Measurements from ENCODE around the gene TMCO4.
A peak's percentile ranks its signal among the peaks of the same experiment; 100 is the strongest.

Gene TMCO4

DNA sequence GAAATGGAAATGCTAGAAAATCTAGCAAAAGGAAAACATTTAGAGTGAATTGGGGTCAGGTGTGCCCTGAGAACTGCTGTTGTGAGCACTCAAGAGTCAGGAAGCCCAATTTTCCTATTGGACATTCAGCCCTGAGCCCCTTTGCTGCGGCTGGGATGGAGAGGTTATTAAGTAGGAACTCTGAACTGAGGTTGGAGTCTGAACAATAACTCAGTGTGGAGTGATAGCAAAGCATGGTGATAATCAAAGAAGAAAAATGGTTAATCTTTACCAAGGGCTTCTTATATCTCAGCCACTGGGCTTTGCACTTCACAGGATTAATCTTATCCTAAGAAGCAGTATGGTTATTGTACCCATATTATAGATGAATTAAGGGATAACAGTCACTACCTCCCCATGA lies 52.0 kb downstream of the TMCO4 start:
- DNase-seq (ENCODE audit: low spot score) = no peak

GRCh38 chr1:19744886-19745285 lies 54.8 kb downstream of the TMCO4 start:
- DNase-seq (ENCODE audit: low spot score) = no peak

GRCh38 chr1:19744335-19744743 lies 55.4 kb downstream of the TMCO4 start:
- DNase-seq (ENCODE audit: low spot score) = no peak

DNA sequence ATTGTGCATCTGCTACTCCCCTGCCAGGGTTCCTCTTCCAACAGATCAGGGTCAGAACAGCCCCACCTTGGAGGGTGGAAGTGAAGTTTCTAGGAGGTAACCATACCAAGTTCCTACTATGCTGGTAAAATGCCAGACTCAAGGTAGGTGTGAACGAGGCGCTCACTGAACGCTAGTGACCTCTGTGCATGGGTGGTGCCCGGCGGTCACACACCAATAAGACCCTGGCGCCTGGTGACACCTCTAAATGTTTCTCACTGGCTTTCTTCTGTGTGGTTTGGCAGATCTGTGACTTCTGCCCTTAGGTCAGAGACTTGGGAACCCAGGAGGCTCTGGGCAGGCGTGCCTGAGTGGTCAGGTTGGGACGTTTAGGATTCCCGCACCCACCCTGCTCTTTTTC lies 55.9 kb downstream of the TMCO4 start:
- DNase-seq (ENCODE audit: low spot score) = no peak

DNA sequence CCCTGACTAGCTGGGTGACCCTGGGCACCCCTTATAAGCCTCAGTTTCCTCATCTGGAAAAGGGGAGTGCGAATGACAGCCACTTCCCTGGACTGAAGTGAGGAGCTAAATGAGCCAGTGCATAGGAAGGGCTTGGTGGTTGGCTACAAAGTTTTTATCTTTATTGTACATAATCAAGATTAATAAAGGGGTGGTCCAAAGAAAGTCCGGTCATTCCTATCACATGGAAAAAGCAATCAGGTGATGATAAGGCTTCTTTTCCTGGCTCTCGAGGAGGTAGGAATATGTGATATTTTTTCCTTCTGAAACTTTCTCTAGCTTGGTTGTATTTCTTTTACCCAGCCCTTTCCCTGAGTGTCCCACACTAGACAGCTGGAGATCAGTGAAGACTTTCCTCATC lies 56.5 kb downstream of the TMCO4 start:
- DNase-seq (ENCODE audit: low spot score) = no peak

DNA sequence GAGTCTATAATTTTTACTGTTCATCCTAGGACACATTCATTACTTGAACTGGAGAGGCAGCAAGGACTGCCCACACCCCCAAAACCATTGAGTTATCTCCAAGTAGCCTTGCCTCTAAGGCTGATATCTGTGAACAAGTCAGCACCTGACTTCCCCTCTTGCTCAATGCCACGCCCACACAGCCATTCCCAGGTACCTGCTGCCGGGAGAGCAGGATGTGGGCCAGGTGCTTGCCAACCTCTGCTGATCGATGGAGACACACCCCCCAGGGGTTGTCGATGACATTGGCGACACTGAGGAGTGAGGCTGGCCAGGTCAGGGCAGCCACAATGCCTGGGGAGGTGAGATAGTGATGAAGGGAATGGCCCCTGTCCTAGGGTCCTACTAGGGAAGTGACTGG lies 60.1 kb downstream of the TMCO4 start:
- no peak for DNase-seq (ENCODE audit: low spot score)

- no peak for DNase-seq (ENCODE audit: low spot score)
These were observed 61.0 kb downstream of the TMCO4 start for GRCh38 chr1:19738669-19739068.

DNA sequence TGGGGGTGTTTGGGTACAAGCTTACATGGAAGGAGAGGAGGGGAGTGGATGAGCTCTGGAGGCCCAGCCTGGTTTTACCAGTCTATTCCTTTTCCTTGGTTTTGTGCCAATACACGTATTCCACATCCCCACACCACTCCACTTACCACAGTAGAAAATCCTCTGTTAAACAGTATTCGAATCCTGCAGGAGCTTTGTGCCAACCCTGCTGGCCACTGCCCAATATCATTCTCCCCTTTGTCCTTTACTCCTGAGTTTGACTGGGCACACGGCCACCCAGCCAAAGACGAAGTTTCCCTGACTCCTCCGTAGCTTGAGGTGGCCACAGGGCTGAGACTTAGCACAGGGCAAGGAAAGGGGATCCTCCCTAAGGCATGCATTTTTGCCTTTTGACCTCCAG lies 61.6 kb downstream of the TMCO4 start:
- no peak for DNase-seq (ENCODE audit: low spot score)

- no peak for DNase-seq (ENCODE audit: low spot score)
These were observed 62.5 kb downstream of the TMCO4 start for GRCh38 chr1:19737104-19737825.

DNA sequence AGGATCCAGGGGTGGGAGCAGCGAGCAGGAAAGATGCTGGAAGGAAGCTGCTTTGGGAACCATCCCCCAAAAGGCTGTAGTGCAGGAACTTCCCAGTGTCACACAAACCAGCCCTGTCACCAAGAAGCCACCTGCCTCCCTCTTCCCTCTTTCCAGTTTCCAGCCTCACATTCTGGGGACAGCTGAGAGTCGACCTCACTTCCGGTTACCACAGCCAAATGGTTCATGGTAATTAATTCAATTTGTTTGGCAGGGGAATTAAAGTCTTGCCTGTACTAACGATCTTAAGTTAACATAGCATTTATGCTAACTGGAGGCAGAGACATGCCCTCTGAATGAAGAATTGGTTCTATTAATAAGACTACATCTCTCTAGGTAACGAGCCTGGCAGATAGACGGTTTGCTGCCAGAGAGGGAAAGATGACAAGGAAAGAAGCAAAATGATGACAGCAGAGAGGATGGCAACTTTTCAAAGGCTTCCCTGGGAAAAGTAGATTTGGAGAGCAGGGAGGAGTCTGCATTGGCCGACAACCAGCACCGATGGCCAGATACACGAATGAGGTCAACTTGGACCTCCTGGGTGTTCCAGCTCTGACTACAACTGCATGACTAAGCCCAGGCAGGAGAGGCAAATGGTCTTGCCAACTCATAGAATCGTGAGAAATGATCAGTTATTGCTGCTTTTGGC lies 64.1 kb downstream of the TMCO4 start:
- DNase-seq (ENCODE audit: low spot score) = no peak

DNA sequence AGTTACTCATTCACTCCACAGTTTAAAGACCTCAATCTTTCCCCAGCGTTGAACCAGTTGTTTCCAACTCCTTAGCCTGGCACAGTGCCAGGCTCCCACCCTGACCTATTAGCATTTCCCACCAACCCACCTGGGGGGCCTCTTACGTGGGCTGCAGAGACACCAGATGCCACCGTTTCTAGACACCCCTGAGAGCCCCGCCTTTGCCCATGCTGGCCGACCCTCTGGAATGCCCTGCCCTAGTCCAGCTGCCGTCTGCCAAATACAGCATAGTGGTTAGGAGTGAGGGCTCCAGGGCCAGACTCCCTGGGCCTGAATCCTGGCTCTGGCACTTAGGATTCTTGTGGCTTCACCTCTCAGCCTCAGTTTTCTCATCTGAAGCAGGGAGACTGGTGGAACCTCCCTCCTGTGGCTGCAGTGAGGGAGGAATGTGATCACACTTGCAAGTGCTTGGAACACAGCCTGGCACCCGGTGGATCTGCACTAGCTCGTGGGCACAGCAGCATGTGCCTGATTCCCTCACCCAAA lies 65.2 kb downstream of the TMCO4 start:
- DNase-seq (ENCODE audit: low spot score) = no peak

DNA sequence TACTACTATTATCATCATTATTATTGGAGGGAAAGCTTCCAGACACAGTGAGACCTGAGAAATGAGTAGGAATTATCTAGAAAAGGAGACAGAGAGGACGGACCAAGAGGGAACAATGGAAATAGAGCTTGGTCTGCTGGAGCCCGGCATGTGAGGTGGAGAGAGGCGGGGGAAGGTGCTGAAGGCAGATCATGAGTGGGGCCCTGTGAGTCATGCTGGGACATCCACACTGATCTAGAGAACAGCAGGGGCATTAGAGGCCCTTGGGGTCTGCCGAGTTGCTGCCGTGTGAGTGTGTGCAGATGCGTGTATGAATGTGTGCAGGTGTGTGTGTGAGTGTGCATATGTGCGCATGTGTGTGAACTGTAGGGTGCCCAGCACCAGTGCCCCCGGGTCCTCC lies 65.7 kb downstream of the TMCO4 start:
- no peak for DNase-seq (ENCODE audit: low spot score)

GRCh38 chr1:19733615-19734014 lies 66.1 kb downstream of the TMCO4 start:
- DNase-seq (ENCODE audit: low spot score) = no peak

DNA sequence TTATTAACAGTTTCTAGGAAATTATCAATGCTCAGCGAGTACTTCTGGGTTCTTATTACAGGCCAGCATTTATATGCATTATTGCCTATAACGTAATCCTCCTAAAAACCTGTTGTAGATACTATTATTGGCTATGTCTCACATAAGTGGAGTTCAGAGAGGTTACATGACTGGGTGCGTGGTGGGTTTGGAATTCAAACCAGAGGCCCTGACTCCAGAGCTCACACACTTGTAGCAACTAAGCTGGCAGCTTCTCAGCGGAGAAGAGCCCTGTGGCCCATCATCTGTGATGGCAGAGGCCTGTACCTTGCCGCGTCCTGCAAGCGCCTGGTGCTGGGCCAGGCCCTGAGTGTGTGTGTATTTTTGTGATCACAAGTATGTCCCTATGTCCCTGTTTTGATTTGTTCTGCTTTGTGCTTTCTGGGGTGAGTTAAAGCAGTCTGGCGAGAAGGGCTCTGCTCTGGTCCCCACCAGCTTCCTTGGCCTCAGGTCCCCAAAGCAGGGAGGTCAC lies 68.3 kb downstream of the TMCO4 start:
- no peak for DNase-seq (ENCODE audit: low spot score)

DNA sequence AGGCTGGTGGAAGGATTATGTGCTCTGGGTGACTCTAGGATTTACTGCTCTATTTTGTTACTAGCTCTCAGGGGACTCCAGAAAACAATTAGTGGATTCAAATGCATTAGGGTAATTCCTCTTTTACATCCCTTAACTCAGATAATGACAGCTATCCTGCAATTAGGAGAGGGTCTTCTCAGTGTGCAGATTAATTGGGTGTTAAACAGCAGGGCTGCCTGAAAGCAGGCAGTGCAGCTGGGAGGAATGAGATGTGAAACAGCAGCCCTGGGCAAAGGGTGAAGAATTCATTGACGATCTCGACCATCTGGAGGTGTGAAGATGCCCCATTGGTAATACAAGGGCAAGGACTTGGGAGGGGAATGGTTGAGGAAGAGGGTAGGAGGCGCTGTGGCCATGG lies 68.9 kb downstream of the TMCO4 start:
- DNase-seq (ENCODE audit: low spot score) = no peak

DNA sequence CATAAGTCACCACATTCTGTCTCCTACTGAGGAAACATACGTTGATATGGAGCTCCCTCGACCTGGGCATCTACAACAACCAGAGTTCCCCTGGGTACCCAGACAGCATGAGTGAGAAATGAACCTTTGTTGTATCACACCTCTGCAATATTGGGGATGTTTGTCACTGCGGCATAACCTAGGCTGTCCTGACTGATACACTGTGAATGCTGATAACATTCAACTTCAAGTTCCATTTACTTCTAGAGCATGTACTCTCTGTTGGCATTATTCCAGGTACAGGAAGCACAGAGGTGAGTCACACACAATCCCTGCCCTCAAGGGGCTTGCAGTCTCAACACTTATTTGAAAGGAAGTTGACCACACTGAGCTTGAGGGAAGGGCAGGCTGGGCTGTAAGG lies 69.5 kb downstream of the TMCO4 start:
- no peak for DNase-seq (ENCODE audit: low spot score)

GRCh38 chr1:19728413-19729145 lies 71.1 kb downstream of the TMCO4 start:
- DNase-seq (ENCODE audit: low spot score) = peak; percentile 13

GRCh38 chr1:19725606-19726005 lies 74.1 kb downstream of the TMCO4 start:
- no peak for DNase-seq (ENCODE audit: low spot score)

- DNase-seq (ENCODE audit: low spot score) = no peak
These were observed 75.8 kb downstream of the TMCO4 start for GRCh38 chr1:19723874-19724273.

GRCh38 chr1:19720973-19721372 lies 78.7 kb downstream of the TMCO4 start:
- DNase-seq (ENCODE audit: low spot score) = no peak

DNA sequence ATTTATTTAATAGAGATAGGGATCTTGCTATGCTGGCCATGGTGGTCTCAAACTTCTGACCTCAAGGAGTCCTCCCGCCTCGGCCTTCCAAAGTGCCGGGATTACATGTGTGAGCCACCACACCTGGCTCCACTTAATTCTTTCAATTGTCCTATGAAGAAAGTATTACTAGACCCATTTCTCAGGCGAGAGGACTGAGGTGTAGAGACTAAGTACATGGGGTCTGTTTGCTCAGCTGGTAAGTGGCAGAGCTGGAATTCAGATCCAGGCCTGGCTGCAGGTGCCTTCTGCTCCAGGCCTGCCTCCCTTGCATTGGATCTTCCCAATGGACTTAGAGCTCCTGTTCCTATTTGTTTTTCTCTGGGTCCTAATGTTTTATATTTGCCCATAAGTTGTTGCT lies 79.5 kb downstream of the TMCO4 start:
- DNase-seq (ENCODE audit: low spot score) = no peak

- no peak for DNase-seq (ENCODE audit: low spot score)
These were observed 82.2 kb downstream of the TMCO4 start for GRCh38 chr1:19717467-19717866.

Data from globus pallidus (tissue), 1 donor.